Peyer's patch (tissue), 4 donors: ENCODE measurements around the gene ANO6.

ENCODE experiments used
- POLR2A ChIP-seq, 2 donors: fragments of 450-650 bp; IDR thresholded peaks; one replicate each; pipeline ENCODE4 v1.5.1; 2017; ENCODE audit warnings: antibody characterized with exemption in 2 of 2, mild to moderate bottlenecking in 2 of 2, moderate library complexity in 2 of 2
- TF ChIP-seq, protein P1 (sequence below), 6 experiments: fragments of 450-650 bp in 4 of 6; fragments of 200-600 bp in 2 of 6; sonication (generic) in 1 of 6; IDR thresholded peaks; one replicate each; pipeline ENCODE4 v1.5.1; 2017 to 2019; ENCODE audit warnings: antibody characterized with exemption in 6 of 6, mild to moderate bottlenecking in 3 of 6, moderate library complexity in 1 of 6

DNA sequence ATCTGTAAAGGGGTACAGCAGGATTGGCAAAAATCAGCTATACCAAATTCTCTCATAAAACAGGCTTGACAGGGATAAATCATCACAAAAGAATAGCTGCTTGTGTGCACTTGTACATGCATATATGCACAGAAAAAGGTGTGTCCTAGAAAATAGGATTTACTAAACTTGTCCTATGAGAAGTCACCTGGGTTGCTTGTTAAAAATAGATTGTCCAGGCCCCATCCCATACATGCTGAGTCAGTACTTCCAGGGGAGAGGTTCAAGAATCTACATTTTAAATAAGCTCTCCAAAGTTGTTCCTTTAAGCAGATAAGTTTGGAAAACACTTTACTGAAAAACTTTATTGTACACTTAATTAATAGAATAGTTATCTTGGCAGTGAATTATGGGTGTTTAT, 123.1 kb downstream of the ANO6 start:
- no peak for TF ChIP-seq POLR2A (IDR thresholded peaks at IDR 0.05)
- TF ChIP-seq, protein P1, sequence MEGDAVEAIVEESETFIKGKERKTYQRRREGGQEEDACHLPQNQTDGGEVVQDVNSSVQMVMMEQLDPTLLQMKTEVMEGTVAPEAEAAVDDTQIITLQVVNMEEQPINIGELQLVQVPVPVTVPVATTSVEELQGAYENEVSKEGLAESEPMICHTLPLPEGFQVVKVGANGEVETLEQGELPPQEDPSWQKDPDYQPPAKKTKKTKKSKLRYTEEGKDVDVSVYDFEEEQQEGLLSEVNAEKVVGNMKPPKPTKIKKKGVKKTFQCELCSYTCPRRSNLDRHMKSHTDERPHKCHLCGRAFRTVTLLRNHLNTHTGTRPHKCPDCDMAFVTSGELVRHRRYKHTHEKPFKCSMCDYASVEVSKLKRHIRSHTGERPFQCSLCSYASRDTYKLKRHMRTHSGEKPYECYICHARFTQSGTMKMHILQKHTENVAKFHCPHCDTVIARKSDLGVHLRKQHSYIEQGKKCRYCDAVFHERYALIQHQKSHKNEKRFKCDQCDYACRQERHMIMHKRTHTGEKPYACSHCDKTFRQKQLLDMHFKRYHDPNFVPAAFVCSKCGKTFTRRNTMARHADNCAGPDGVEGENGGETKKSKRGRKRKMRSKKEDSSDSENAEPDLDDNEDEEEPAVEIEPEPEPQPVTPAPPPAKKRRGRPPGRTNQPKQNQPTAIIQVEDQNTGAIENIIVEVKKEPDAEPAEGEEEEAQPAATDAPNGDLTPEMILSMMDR (IDR thresholded peaks at IDR 0.05): no peak
